Body of pancreas (tissue), 4 donors: ENCODE results near the gene PFKM.

ENCODE experiments used
- POLR2A ChIP-seq, 3 donors: fragments of 450-650 bp; IDR thresholded peaks; one replicate each; pipeline ENCODE4 v1.6.1; 2016; ENCODE audit warnings: antibody characterized with exemption in 3 of 3, mild to moderate bottlenecking in 2 of 3
- TF ChIP-seq, protein P1 (sequence below), 7 experiments: fragments of 450-650 bp in 4 of 7; fragments of 200-600 bp in 3 of 7; sonication (generic) in 3 of 7; IDR thresholded peaks; one replicate each; pipeline ENCODE4 v1.5.1; 2016 to 2019; ENCODE audit warnings: antibody characterized with exemption in 7 of 7

DNA sequence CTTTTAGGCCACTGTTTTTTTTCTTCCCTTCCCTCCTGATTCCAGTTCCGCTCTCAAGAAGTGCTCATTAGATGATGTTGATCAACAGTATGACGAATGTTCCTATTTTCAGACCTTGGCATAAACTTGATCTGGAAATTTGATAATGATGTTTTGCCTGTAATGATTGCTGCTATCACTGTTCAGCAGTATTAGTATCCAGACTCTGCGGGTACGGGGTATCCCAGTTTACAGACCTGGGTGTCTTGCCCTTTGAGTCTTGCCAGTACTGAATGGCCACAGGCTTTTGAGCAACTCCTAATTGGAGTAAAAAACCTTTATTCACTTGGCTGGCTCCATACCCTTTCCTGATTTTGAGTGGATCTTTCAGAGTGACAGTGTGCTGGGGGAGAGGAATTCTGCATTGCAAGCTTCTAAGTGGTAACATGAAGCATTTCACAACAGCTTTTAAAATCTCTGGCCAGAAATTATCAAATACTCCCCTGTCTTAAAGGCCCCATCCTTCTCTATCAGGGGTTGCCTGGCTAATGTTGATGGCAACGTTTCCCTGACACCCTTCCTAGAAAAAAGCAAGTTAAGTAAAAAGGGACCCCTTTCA is 44.1 kb downstream of the PFKM start:
- TF ChIP-seq, protein P1, sequence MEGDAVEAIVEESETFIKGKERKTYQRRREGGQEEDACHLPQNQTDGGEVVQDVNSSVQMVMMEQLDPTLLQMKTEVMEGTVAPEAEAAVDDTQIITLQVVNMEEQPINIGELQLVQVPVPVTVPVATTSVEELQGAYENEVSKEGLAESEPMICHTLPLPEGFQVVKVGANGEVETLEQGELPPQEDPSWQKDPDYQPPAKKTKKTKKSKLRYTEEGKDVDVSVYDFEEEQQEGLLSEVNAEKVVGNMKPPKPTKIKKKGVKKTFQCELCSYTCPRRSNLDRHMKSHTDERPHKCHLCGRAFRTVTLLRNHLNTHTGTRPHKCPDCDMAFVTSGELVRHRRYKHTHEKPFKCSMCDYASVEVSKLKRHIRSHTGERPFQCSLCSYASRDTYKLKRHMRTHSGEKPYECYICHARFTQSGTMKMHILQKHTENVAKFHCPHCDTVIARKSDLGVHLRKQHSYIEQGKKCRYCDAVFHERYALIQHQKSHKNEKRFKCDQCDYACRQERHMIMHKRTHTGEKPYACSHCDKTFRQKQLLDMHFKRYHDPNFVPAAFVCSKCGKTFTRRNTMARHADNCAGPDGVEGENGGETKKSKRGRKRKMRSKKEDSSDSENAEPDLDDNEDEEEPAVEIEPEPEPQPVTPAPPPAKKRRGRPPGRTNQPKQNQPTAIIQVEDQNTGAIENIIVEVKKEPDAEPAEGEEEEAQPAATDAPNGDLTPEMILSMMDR (IDR thresholded peaks at IDR 0.05): no peak
- no peak for TF ChIP-seq POLR2A (IDR thresholded peaks at IDR 0.05)
